ENCODE data around the gene PTDSS2. TPM values are rescaled to one million over a fixed set of nuclear protein-coding genes. Genes with fewer than 3 reads are reported as not detected.
"Not testable (repeated sequence)": the region's sequence is repeated elsewhere in the genome, so short reads cannot be mapped to it uniquely, and the experiment has no call there.

The PTDSS2 gene
- total RNA-seq, 1 experiment from 2014 or later: 37.6 TPM

DNA sequence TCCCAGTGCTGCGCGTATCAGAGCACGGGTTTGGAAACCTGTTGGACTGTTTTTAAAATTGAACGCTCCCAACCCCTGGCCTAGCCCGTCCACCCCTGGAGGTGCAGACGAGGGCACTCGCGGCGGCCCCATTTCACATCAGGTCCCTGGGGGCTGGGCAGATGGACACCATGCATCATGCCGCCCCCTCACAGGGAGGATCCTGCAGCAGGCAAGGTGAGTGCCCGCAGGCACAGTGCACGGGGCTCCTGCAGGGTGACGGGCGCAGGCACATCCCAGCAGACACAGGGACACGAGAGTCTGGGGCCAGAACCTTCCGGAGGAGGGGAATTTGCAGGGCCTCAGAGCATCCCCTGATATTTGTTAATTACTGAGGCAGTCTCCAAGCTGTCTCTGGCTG lies 15.6 kb upstream of the PTDSS2 start:
- ChIA-PET POLR2A (ENCODE audit: low non-redundant PET) (no interaction called here), CTCF (no interaction called here)
- Histone ChIP-seq H3K4me3 (ENCODE audit: low read depth, low read length, poor library complexity, severe bottlenecking) (no peak overlapping the region), H3K27ac (ENCODE audit: low read depth, low read length, poor library complexity, severe bottlenecking) (no peak overlapping the region), H3K27me3 (replicated peaks; ENCODE audit: insufficient read depth, low read depth, low read length, poor library complexity) (no peaks in the 10 kb centered on the region), H3K36me3 (ENCODE audit: insufficient read depth, low read length, poor library complexity, severe bottlenecking) (no peaks in the 10 kb centered on the region), H3K9me3 (ENCODE audit: low read depth, low read length, poor library complexity, severe bottlenecking) (no peaks in the 10 kb centered on the region), H3K4me1 (ENCODE audit: insufficient read depth, low read length, poor library complexity, severe bottlenecking) (no peaks in the 10 kb centered on the region)
- DNase-seq (ENCODE audit: low spot score): no peak
- no TSS peak for BruUV-seq (replicated peaks)
- intact Hi-C loops (cut with micrococcal nuclease; ENCODE audit: unreplicated experiment): no loop called here
- TF ChIP-seq, protein P1, sequence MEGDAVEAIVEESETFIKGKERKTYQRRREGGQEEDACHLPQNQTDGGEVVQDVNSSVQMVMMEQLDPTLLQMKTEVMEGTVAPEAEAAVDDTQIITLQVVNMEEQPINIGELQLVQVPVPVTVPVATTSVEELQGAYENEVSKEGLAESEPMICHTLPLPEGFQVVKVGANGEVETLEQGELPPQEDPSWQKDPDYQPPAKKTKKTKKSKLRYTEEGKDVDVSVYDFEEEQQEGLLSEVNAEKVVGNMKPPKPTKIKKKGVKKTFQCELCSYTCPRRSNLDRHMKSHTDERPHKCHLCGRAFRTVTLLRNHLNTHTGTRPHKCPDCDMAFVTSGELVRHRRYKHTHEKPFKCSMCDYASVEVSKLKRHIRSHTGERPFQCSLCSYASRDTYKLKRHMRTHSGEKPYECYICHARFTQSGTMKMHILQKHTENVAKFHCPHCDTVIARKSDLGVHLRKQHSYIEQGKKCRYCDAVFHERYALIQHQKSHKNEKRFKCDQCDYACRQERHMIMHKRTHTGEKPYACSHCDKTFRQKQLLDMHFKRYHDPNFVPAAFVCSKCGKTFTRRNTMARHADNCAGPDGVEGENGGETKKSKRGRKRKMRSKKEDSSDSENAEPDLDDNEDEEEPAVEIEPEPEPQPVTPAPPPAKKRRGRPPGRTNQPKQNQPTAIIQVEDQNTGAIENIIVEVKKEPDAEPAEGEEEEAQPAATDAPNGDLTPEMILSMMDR (conservative IDR thresholded peaks at IDR 0.05; ENCODE audit: low read depth, low read length): no peak
- no peak for TF ChIP-seq EZH2 (IDR thresholded peaks at IDR 0.05; ENCODE audit: borderline replicate concordance, low read depth, low read length, poor library complexity, severe bottlenecking)

- BruUV-seq (replicated peaks); POLR2A ChIA-PET (ENCODE audit: low non-redundant PET); H3K9me3 ChIP-seq (ENCODE audit: low read depth, low read length, poor library complexity, severe bottlenecking); DNase-seq (ENCODE audit: low spot score); H3K36me3 ChIP-seq (ENCODE audit: insufficient read depth, low read length, poor library complexity, severe bottlenecking); H3K4me3 ChIP-seq (ENCODE audit: low read depth, low read length, poor library complexity, severe bottlenecking); H3K27me3 ChIP-seq (replicated peaks; ENCODE audit: insufficient read depth, low read depth, low read length, poor library complexity); H3K27ac ChIP-seq (ENCODE audit: low read depth, low read length, poor library complexity, severe bottlenecking); intact Hi-C loops (cut with micrococcal nuclease; ENCODE audit: unreplicated experiment); H3K4me1 ChIP-seq (ENCODE audit: insufficient read depth, low read length, poor library complexity, severe bottlenecking): not testable (repeated sequence)
- CTCF ChIA-PET: interaction anchor here (0.6 kb wide), 1 partner anchor 60 kb away, joined by 3 read pairs; no protein-coding TSS in a partner anchor
These were observed 14.9 kb upstream of the PTDSS2 start for GRCh38 chr11:434999-435740.

DNA sequence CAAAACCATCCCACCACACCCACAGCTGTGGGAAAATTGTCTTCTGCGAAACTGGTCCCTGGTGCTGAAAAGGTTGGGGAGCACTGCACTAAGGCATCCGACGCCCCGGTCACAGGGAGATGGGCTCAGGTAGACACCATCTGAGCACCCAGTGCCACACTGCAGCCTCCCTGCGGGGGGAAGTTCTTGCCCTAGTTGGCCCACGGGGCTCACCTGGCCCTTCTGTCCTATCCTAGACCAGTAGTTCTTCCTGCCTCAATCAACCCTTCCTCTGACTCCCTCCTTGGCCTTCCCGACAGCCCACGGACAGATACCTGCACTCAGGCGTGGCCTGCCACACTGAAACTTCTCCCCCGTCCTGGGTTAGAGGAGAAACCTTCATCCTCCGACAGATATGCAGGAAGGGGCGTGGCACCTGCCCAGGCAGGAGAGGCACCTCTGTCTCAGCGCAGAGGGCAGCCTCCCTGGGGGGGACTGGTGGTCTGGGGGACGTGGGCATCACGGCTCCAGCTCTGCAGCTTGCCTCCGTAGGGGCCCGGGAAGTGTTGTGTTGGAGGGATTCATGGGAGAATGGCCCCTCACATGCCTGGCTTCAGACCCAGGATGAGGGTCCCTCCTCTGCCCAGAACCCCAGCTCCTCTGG lies 12.7 kb upstream of the PTDSS2 start:
- Histone ChIP-seq H3K27me3 (replicated peaks; ENCODE audit: insufficient read depth, low read depth, low read length, poor library complexity) (no peaks in the 10 kb centered on the region), H3K4me3 (ENCODE audit: low read depth, low read length, poor library complexity, severe bottlenecking) (no peak overlapping the region), H3K36me3 (ENCODE audit: insufficient read depth, low read length, poor library complexity, severe bottlenecking) (no peaks in the 10 kb centered on the region), H3K4me1 (ENCODE audit: insufficient read depth, low read length, poor library complexity, severe bottlenecking) (no peaks in the 10 kb centered on the region), H3K9me3 (ENCODE audit: low read depth, low read length, poor library complexity, severe bottlenecking) (no peaks in the 10 kb centered on the region), H3K27ac (ENCODE audit: low read depth, low read length, poor library complexity, severe bottlenecking) (no peak overlapping the region)
- TF ChIP-seq EZH2 (IDR thresholded peaks at IDR 0.05; ENCODE audit: borderline replicate concordance, low read depth, low read length, poor library complexity, severe bottlenecking): no peak
- TF ChIP-seq, protein P1 (conservative IDR thresholded peaks at IDR 0.05; ENCODE audit: low read depth, low read length): no peak
- POLR2A ChIA-PET (ENCODE audit: low non-redundant PET): no interaction called here
- intact Hi-C loops (cut with micrococcal nuclease; ENCODE audit: unreplicated experiment): no loop called here
- no peak for DNase-seq (ENCODE audit: low spot score)
- no TSS peak for BruUV-seq (replicated peaks)
- CTCF ChIA-PET: no interaction called here

Measured in A673 (cell line).